ENCODE data around the gene SREBF1. TPM values are rescaled to one million over a fixed set of nuclear protein-coding genes. Genes with fewer than 3 reads are reported as not detected.

Gene SREBF1
- polyA plus RNA-seq, 1 donor, result 26.3 TPM

DNA sequence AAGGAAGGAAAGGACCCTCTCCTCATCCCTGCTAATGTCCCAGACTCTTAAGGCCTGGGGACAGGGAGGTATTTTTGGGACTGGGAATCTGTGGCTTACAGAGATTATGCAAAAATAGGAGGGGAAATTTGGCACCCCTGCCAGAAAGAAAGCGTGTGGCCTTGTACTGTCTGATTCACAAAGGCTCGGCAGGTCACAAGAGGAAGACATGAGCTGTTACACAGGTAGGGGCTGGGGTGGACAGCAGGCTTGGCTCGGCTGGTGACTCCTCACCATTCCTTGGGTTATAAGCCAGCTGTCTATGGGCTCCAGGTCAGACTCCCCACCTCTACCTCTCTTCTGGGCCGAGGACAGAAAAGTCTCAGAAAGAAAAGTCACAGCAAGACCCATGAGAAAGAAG is 20.7 kb upstream of the SREBF1 start:
- DNase-seq, result no peak

GRCh38 chr17:17856386-17856785 is 19.6 kb upstream of the SREBF1 start:
- no peak for DNase-seq

DNA sequence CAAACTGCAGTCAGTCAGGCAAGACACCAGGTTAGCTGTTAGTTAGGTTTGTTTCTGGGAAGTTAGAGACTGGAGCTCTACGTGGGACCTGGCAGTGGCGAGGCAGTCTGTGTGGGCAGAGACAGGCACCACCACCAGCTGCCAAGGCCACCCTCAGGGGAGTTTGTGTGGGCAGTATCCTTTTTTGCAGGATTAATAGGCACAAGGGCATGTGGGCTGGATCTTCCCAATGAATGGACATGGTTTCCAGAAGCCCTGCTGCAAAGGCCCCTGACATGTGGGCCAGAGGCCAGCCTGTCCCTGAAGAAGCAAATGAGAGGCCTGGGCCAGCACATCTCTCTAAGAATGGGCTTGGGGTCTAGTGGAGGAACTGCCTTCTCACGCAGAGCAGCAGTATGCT is 19.2 kb upstream of the SREBF1 start:
- DNase-seq, result no peak

DNA sequence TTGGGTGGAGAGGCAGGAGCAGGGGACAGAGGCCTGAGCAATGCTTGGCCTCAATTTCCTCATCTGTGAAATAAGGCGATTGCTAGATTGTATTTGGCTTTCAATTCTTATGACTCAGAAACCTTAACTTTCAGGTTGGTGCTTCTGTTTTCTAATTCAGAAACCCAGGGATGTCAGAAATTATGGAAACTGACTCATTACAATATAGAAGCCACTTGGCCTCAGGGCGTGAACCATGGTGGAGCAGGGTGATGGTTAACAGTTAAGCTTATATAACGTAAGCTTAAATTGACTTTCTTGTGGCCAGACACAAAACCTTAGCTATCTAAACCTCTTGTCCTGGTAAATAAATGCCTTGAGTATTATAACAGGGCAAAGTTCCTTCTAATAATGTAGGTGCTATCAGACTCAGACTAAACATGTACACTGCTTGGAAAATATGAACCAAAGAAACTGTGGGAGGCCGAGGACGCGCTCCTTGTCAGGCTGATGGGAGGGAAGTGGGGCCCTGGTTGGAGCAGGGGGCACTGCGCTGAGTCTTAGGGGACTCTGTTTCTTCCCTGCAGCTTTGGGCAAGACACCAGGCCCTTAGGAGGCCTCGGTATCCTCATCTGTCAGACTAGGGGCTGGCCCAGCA is 17.1 kb upstream of the SREBF1 start:
- no peak for DNase-seq

DNA sequence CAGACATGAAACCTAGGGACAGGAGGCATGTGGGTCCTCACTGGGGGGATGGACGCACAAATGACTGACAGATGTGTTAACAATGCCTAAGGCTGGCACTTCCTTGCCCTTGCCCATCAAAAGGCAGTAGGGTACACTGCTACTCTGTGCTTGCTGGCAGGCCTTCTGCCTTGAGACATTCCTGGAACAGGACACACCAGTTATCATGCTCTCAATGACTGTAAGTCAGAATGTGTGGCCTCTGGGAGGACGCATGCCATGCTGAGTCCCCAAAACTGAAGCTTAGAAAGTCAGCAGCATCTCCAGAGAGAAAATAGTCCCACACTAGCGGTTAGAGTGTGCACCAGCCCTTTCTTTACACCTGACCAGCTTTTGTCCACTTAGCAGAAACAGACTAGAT is 16.1 kb upstream of the SREBF1 start:
- no peak for DNase-seq

GRCh38 chr17:17851103-17852002 is 14.6 kb upstream of the SREBF1 start:
- no peak for DNase-seq

DNA sequence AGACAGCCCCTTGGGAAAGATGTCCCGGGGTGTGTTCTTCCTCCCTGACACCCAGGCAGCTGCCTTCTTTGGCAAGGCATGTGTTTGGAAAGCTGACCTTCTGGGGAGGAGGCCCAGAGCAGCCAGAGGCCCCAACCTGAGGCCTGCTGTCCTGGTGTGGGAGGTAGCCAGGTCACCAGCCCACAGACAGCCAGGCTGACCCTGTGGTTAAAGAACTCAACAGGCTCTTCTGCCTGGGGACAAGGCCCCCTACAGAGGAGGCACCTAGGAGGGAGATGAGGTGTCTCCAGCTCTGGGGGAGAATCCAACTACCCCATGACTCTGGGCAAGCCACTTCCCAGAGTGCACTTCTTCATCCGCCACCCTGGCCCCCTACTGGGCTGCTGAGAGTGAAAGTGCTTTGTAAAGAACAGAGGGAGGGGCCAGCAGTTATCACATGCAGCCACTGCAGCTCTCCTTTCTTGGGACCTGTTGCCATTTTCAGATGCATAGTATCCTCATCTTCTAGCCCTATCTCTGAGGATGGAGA is 13.1 kb upstream of the SREBF1 start:
- DNase-seq, result no peak

- no peak for DNase-seq
These were observed 12.5 kb upstream of the SREBF1 start for GRCh38 chr17:17849147-17849820.

- DNase-seq, result no peak
These were observed 11.7 kb upstream of the SREBF1 start for GRCh38 chr17:17848311-17849082.

GRCh38 chr17:17847726-17848125 is 10.9 kb upstream of the SREBF1 start:
- DNase-seq, result no peak

GRCh38 chr17:17847118-17847689 is 10.4 kb upstream of the SREBF1 start:
- no peak for DNase-seq

DNA sequence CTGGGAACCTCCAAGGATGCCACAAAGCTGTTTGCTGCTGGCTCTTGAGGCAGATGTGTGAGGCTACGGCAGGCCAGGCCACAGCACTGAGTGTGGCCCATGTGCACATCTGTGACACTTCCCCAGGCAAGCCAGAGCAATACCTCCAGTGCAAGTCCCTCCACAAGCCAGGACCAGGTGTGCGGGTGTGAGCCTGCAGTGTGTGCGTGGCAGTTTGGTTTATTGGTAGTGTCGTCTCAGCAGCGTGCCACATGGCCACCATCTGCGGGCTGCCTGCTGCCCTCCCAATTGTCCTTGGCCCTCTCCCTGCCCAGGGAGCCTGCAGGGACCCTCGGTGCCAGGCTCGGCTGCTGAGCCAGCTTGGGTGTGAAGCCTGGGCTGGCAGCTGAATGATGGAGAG is 9.9 kb upstream of the SREBF1 start:
- DNase-seq, result no peak

- DNase-seq, result no peak
These were observed 9.2 kb upstream of the SREBF1 start for GRCh38 chr17:17846003-17846402.

DNA sequence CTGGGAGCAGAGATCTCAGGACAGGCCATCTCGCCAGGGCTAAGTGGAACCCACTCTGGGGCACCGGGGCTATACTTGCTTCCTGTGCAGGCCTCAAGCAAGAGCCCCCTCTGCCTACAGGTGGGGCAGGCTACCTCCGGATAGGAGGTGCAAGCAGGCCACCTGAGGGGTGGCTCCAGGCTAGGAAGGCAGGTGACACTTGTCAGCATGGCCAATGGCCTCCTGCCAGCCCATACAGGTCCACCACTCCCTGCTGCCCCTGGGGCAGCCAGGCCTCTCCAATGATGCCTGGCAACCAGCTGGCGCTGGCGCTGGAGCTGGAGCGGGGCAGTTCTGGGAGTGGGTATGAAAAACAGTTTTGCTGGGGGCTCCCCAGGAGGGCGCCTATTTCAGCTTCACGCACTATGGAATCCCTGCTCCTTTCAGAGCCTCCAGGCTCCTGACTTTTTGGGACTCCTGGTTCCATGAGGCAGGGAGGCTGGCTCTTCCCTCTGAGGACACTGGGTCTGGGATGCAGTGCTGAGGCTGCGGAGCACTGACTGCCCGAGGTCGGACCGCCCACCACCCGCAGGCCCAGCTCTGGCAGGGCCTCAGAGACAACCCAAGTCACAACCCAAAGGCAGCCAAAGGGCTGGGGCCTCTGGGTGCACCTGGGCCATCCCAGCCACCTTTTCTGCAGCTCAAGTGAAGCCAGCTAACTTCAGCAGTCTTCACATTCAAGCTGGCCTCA is 8.4 kb upstream of the SREBF1 start:
- no peak for DNase-seq

GRCh38 chr17:17844500-17844899 is 7.7 kb upstream of the SREBF1 start:
- DNase-seq, result no peak

GRCh38 chr17:17844079-17844478 is 7.3 kb upstream of the SREBF1 start:
- no peak for DNase-seq

GRCh38 chr17:17843096-17843495 is 6.3 kb upstream of the SREBF1 start:
- DNase-seq, result no peak

DNA sequence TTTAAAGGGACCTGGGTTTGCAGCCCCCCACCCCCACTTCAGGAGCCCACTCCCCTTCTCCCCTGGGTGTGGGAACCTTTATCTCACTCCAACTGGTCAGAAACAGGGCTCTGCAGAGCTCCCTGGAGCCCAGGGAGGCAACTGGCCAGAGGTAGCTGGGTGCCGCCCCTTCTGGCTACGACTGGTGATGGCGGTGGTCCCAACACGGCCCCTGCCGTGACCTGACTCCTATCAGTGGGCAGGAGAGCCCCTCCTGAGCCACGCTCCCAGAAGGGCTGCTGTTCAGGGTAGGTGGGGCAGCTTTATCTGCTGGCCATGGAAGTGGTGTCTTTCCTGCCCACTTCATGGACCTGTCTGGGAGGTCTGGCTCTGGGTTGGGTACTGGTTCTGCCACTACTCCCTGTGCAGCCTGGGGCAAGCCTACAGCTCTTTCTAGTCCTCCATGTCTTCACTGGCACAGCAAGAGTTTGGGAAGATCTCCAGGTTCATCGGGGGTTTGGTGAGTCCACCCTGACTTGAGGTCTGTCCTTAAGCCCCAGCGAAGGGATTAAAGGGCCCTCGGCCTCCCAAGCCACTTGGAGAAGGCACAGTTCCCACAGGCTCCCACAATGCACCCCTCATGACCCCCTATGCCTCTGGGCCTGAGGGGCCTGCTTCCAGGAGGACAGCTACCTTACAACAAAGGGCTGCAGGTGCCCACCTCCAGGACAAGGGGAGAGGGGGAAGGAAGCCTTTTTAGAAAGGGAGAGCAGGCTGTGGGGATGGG is 5.5 kb upstream of the SREBF1 start:
- no peak for DNase-seq

DNA sequence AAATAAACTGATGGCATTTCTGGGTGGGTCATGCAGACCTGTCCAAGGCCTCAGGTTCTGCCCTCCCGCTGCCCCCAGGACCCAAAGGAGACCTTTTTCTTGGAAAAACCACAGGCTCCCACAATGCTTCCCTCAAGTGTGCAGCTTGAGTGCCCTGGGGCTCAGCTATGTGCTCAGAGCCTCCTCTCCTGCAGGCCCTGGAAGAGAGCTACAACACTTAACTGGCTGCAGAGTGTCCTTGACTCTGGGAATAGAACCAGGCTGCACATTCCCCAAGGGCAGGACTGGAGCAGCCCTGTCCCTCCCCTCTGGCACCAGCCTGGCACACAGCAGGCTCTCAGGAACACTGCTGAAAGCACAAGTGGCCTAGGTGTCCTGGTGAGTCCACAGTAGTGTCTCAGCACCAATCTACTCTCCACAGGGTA is 4.8 kb upstream of the SREBF1 start:
- no peak for DNase-seq

DNA sequence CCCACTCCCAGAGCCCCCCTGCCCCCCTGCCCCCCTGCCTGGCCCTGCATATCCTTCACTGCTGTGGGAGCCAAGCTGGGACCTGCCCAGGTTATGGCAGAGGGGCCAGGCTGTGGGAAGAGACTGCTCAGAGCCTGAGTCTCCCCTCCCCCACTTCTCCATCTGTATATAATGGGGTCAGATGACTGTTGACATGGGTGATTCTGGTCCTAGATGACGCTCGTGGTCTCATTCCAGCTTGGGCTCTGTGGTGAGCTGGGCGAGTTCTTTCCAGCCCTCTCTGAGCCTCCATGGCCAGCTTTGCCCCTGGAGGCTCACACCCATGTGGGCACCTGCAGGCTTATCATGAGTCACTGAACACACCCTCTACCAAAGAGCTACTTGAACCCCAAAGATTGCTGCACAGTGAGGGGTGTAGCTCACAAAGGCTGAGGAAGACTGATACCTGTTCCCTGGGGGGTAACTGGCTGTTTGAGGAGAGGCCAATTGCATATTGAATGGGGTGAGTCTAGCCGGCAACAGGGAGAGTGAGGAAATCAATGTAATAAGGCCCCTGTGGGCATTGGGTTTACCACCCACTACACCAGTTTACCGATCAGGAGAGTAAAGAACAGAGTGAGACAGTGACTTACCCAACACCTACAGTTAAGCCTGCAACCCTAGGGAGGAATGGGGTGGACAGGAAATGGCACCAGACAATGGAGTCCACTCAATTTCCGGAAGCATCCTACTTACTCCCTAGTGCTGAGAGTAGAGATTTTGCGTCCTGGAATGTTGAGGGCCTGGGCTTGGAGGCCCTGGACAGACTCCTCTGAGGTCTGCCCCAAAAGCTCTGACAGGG is 4.2 kb upstream of the SREBF1 start:
- DNase-seq, result no peak

All from hindlimb muscle (tissue), 1 donor.